Keratinocyte (primary cell): ENCODE data around the gene C15orf39.

Experiments used
- EZH2 ChIP-seq: IDR thresholded peaks from one replicate; pipeline ENCODE4 v1.6.1; 2012; ENCODE audit warnings: inconsistent platforms, mild to moderate bottlenecking, low read length, moderate library complexity
- TF ChIP-seq, protein P1 (sequence below), 3 experiments: IDR thresholded peaks in 1 of 3; conservative IDR thresholded peaks in 1 of 3; optimal IDR thresholded peaks in 1 of 3; 2 replicates in 2 of 3; 3 replicates in 1 of 3; pipeline versions ENCODE3 to v1.5.1; 2011; ENCODE audit warnings: low read length in 3 of 3, mild to moderate bottlenecking in 3 of 3, moderate library complexity in 2 of 3, control low read depth in 1 of 3, inconsistent platforms in 1 of 3; ENCODE audit not compliant: insufficient read depth in 2 of 3; ENCODE audit errors: extremely low read depth in 1 of 3

DNA sequence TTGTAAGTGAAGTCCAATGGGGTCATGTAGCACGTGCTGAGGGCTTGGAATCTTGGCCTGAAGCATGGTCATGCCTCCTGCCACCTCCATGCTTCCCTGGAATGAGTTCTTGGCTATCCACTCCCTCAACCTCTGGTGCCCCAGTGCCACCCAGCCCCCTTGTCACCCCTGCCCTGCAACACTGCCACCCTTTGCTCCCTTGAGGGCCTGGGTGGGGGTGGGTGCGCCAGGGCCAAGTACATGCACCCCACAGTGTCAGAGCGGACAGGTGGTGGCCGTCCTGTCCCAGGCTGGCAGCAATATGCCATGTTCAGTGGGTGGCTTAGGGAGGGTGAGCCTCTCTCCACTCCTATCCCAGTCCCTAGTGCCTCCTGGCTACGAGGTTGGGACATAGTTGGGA is 27.6 kb upstream of the C15orf39 start:
- TF ChIP-seq, protein P1, sequence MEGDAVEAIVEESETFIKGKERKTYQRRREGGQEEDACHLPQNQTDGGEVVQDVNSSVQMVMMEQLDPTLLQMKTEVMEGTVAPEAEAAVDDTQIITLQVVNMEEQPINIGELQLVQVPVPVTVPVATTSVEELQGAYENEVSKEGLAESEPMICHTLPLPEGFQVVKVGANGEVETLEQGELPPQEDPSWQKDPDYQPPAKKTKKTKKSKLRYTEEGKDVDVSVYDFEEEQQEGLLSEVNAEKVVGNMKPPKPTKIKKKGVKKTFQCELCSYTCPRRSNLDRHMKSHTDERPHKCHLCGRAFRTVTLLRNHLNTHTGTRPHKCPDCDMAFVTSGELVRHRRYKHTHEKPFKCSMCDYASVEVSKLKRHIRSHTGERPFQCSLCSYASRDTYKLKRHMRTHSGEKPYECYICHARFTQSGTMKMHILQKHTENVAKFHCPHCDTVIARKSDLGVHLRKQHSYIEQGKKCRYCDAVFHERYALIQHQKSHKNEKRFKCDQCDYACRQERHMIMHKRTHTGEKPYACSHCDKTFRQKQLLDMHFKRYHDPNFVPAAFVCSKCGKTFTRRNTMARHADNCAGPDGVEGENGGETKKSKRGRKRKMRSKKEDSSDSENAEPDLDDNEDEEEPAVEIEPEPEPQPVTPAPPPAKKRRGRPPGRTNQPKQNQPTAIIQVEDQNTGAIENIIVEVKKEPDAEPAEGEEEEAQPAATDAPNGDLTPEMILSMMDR (optimal IDR thresholded peaks at IDR 0.05 in 1 of 3, IDR thresholded peaks at IDR 0.05 in 1 of 3, conservative IDR thresholded peaks at IDR 0.05 in 1 of 3; ENCODE audit: extremely low read depth in 1 of 3, insufficient read depth in 2 of 3, low read length in 3 of 3) = no peak
- no peak for TF ChIP-seq EZH2
